Caco-2 (cell line): ENCODE data around the gene KLHL2. TPM values are rescaled to one million over a fixed set of nuclear protein-coding genes. Genes with fewer than 3 reads are reported as not detected.

Experiments
- BruUV-seq: library from RNA; stranded (reverse); fragments of 400-500 nt; replicated peaks from 2 replicates; lab custom pipeline; 2021; lab: Mats Ljungman, UMichigan
- CTCF ChIA-PET: fragments of 300-600 bp; sonication (Branson Sonifier 250); formaldehyde crosslinking; loops from one replicate; lab custom pipeline; 2022; ENCODE audit warnings: antibody characterized with exemption; lab: Charles Lee
- POLR2A ChIA-PET: fragments of 300-600 bp; sonication (Branson Sonifier 250); formaldehyde crosslinking; loops from one replicate; lab custom pipeline; 2022; ENCODE audit warnings: antibody characterized with exemption; lab: Charles Lee
- DNase-seq, 2 experiments: peaks; one replicate each; pipeline versions ENCODE4 v3.0.0 to v3.0.0-alpha.2; 2020 to 2022
- H3K27me3 ChIP-seq: replicated peaks from 2 replicates; pipeline ENCODE4 v1.6.0; 2011; ENCODE audit warnings: low read length; ENCODE audit not compliant: control insufficient read depth, insufficient read depth
- H3K36me3 ChIP-seq: 2 replicates; pipeline ENCODE4 v1.5.1; 2011; ENCODE audit warnings: low read length; ENCODE audit not compliant: control insufficient read depth, insufficient read depth
- H3K4me1 ChIP-seq: fragments of 250-450 bp; sonication (Bioruptor Pico); 2 replicates; pipeline ENCODE4 v1.5.1; 2020; ENCODE audit warnings: mild to moderate bottlenecking
- H3K4me3 ChIP-seq: 2 replicates; pipeline ENCODE4 v1.5.1; 2011; ENCODE audit warnings: low read depth, mild to moderate bottlenecking, control low read depth, low read length
- H3K9me3 ChIP-seq: fragments of 250-450 bp; sonication (Bioruptor Pico); 2 replicates; pipeline ENCODE4 v1.5.1; 2020; ENCODE audit warnings: mild to moderate bottlenecking, moderate library complexity
- H3K27ac Mint-ChIP-seq: one replicate; pipeline ENCODE4 v1.8.0; 2022; ENCODE audit warnings: mixed read lengths; ENCODE audit not compliant: unreplicated experiment
- H3K27me3 Mint-ChIP-seq: one replicate; pipeline ENCODE4 v1.8.0; 2022; ENCODE audit warnings: mixed read lengths; ENCODE audit not compliant: insufficient read depth, unreplicated experiment
- H3K36me3 Mint-ChIP-seq: one replicate; pipeline ENCODE4 v1.8.0; 2022; ENCODE audit warnings: mild to moderate bottlenecking, mixed read lengths; ENCODE audit not compliant: insufficient read depth, unreplicated experiment
- H3K4me1 Mint-ChIP-seq: one replicate; pipeline ENCODE4 v1.8.0; 2022; ENCODE audit warnings: low read depth, mixed read lengths; ENCODE audit not compliant: unreplicated experiment
- H3K4me3 Mint-ChIP-seq: one replicate; pipeline ENCODE4 v1.8.0; 2022; ENCODE audit warnings: mild to moderate bottlenecking, moderate library complexity, mixed read lengths; ENCODE audit not compliant: unreplicated experiment
- H3K9me3 Mint-ChIP-seq: one replicate; pipeline ENCODE4 v1.8.0; 2022; ENCODE audit warnings: mixed read lengths; ENCODE audit not compliant: unreplicated experiment
- intact Hi-C: fragments of 100-400 bp; cut with micrococcal nuclease; formaldehyde crosslinking; loops from one replicate; pipeline ENCODE4 v1.10.0; 2022; ENCODE audit not compliant: unreplicated experiment
- total RNA-seq: library from RNA; stranded (reverse); gene quantifications from 2 replicates; pipeline ENCODE4 v1.2.3, GENCODE V29; 2022
- TF ChIP-seq, protein P1 (sequence below), 2 experiments: fragments of 200-600 bp in 1 of 2; IDR thresholded peaks; 1 replicate in 1 of 2; 2 replicates in 1 of 2; pipeline versions ENCODE4 v1.5.1 to v1.8.0; 2011 to 2022; ENCODE audit warnings: antibody characterized with exemption in 1 of 2, control low read depth in 1 of 2, inconsistent platforms in 1 of 2, low read depth in 1 of 2, low read length in 1 of 2, mild to moderate bottlenecking in 1 of 2, moderate library complexity in 1 of 2; ENCODE audit not compliant: insufficient read depth in 1 of 2, severe bottlenecking in 1 of 2, unreplicated experiment in 1 of 2

KLHL2 gene
- total RNA-seq, 1 experiment from 2014 or later = 15.9 TPM

DNA sequence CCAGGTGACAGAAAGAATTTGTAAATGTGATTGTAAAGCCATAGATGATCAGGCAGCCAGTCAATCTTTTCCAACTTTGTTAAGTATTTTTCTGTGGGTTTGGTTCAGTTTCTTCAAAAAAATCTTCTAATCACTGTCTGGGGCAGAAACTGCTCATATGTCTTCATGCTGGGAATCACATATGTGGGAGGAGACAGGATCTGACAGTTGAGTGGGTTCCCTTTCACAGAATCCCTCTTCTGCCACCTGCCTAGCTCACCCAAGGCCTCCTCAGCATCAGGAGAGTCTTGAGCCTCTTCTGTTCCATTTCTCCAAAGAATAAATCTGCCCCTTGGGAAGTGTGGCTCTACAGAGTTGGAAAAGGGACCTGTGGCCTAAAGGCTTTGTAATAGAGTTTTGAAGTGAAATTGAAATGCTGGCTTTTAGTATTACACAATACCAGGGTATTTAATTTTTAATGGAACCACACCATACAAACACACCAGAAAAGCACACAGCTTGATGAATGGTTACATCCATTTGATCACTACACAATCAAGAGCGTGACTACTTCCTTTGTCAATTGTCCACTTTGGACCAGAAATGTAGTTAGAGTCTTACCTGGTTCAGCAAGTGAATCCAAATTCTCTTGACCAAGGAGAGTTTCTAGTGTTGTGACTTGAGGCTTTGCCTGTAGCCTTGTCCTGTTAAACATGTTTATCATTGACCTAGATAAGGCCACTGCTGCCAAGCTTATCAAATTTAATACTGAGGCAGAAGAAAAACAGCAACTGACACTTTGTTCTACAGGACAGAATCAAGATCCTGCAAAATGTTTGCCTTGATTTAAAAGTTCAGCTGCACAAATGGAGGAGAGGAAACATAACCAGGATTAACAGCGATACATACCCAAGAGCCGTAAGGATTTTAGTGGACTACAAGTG lies 140.5 kb downstream of the KLHL2 start:
- DNase-seq = no peak
- Histone ChIP-seq H3K27me3 (no peaks in the 10 kb centered on the region), H3K36me3 (no peaks in the 10 kb centered on the region), H3K4me1 (no peaks in the 10 kb centered on the region), H3K9me3 (no peaks in the 10 kb centered on the region), H3K4me3 (no peak overlapping the region)
- H3K27ac Mint-ChIP-seq = no peak overlapping the region
- intact Hi-C loops = no loop called here
- POLR2A ChIA-PET = no interaction called here
- no peaks in the 10 kb centered on the region for H3K4me1 Mint-ChIP-seq
- H3K9me3 Mint-ChIP-seq = no peaks in the 10 kb centered on the region
- BruUV-seq = no TSS peak
- H3K36me3 Mint-ChIP-seq = peaks cover 16% of the 10 kb centered on the region
- TF ChIP-seq, protein P1, sequence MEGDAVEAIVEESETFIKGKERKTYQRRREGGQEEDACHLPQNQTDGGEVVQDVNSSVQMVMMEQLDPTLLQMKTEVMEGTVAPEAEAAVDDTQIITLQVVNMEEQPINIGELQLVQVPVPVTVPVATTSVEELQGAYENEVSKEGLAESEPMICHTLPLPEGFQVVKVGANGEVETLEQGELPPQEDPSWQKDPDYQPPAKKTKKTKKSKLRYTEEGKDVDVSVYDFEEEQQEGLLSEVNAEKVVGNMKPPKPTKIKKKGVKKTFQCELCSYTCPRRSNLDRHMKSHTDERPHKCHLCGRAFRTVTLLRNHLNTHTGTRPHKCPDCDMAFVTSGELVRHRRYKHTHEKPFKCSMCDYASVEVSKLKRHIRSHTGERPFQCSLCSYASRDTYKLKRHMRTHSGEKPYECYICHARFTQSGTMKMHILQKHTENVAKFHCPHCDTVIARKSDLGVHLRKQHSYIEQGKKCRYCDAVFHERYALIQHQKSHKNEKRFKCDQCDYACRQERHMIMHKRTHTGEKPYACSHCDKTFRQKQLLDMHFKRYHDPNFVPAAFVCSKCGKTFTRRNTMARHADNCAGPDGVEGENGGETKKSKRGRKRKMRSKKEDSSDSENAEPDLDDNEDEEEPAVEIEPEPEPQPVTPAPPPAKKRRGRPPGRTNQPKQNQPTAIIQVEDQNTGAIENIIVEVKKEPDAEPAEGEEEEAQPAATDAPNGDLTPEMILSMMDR (IDR thresholded peaks at IDR 0.05; ENCODE audit: insufficient read depth in 1 of 2, low read depth in 1 of 2, low read length in 1 of 2, severe bottlenecking in 1 of 2, unreplicated experiment in 1 of 2) = no peak
- H3K4me3 Mint-ChIP-seq = no peak overlapping the region
- no peaks in the 10 kb centered on the region for H3K27me3 Mint-ChIP-seq
- CTCF ChIA-PET = interaction anchor here (1.6 kb wide), 1 partner anchor 217 kb away, joined by 5 read pairs; no protein-coding TSS in a partner anchor

DNA sequence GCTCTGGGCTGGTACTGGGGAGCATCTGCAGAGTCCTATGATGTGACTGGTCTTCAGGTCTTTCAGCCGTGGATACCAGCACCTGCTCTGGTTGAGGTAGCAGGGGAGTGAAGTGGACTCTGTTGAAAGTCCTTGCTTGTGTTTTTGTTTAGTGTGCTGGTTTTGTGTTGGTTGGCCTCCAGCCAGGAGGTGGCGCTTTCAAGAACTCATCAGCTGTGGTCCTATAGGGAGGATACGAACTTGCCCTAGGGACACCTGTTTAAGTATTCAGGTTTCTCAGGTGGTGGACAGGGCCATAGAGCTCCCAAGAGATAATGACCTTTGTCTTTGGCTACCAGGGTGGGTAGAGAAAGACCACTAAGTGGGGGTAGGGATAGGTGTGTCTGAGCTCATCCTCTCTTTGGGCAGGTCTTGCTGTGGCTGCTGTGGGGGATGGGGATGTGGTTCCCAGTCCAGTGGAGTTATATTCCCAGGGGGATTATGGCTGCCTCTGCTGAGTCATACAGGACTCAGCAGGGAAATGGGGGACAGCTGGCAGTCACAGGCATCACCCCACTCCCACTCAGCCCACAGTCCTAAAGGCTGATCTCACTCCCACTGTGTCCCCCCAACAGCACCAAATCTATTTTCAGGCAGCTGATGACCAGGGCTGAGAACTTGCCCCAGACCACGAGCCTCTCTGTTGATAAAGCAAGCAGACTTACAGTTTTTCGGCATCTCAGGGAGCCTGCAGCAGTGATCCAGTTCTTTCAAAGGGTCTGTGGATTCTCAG lies 144.2 kb downstream of the KLHL2 start:
- H3K36me3 Mint-ChIP-seq = no peaks in the 10 kb centered on the region
- H3K27me3 Mint-ChIP-seq = no peaks in the 10 kb centered on the region
- DNase-seq = no peak
- no peaks in the 10 kb centered on the region for H3K4me1 Mint-ChIP-seq
- no peaks in the 10 kb centered on the region for H3K4me1 ChIP-seq
- H3K36me3 ChIP-seq = no peaks in the 10 kb centered on the region
- intact Hi-C loops = no loop called here
- BruUV-seq = no TSS peak
- TF ChIP-seq, protein P1 (IDR thresholded peaks at IDR 0.05; ENCODE audit: insufficient read depth in 1 of 2, low read depth in 1 of 2, low read length in 1 of 2, severe bottlenecking in 1 of 2, unreplicated experiment in 1 of 2) = no peak
- POLR2A ChIA-PET = no interaction called here
- H3K4me3 Mint-ChIP-seq = no peak overlapping the region
- H3K27me3 ChIP-seq = no peaks in the 10 kb centered on the region
- H3K27ac Mint-ChIP-seq = no peak overlapping the region
- CTCF ChIA-PET = no interaction called here
- no peak overlapping the region for H3K4me3 ChIP-seq
- H3K9me3 Mint-ChIP-seq = no peaks in the 10 kb centered on the region
- H3K9me3 ChIP-seq = no peaks in the 10 kb centered on the region

DNA sequence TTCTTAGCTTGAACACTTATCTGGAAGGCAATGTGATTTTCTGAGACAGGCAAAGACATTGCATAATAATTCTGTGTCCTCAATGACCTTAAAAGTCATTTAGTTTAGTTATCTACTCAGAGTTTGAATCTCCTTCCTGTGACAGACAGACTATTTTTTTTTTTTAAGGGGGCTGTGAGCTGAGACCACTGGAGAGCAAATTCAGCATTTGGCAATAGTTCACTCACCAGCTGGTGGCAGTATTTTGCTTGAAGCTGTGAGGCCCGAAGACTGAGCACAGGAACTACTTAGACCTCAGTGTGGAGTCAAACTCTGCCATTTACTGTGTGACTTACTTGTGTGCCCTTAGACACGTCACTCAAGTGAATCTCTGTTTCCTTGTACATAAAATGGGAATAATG lies 148.5 kb downstream of the KLHL2 start:
- Histone ChIP-seq H3K4me1 (no peaks in the 10 kb centered on the region), H3K27me3 (no peaks in the 10 kb centered on the region), H3K4me3 (no peak overlapping the region), H3K36me3 (no peaks in the 10 kb centered on the region), H3K9me3 (no peaks in the 10 kb centered on the region)
- POLR2A ChIA-PET = no interaction called here
- Mint-ChIP-seq H3K27me3 (peaks cover 3% of the 10 kb centered on the region), H3K4me1 (no peaks in the 10 kb centered on the region), H3K27ac (no peak overlapping the region), H3K4me3 (no peak overlapping the region), H3K36me3 (no peaks in the 10 kb centered on the region), H3K9me3 (no peaks in the 10 kb centered on the region)
- intact Hi-C loops = loop anchor here (1.0 to 2.0 kb wide), 2 partner anchors 23 to 108 kb away; partner anchors contain the start of gene CPE
- CTCF ChIA-PET = interaction anchor here (0.6 to 1.0 kb wide), 3 partner anchors 9 to 225 kb away, joined by 3 to 5 read pairs (median 3); no protein-coding TSS in a partner anchor
- TF ChIP-seq, protein P1 (IDR thresholded peaks at IDR 0.05; ENCODE audit: insufficient read depth in 1 of 2, low read depth in 1 of 2, low read length in 1 of 2, severe bottlenecking in 1 of 2, unreplicated experiment in 1 of 2) = peak; percentile 44
- peak in 1 of 2 experiments; percentile 12 for DNase-seq
- BruUV-seq = no TSS peak
